Esophagus squamous epithelium (tissue), 4 donors: ENCODE data around the gene KRT74.

Experiments used
- POLR2A ChIP-seq, 4 donors: fragments of 450-650 bp; IDR thresholded peaks; one replicate each; pipeline ENCODE4 v1.6.1; 2017; ENCODE audit warnings: antibody characterized with exemption in 4 of 4, mild to moderate bottlenecking in 4 of 4, moderate library complexity in 3 of 4
- TF ChIP-seq, protein P1 (sequence below), 6 experiments: fragments of 450-650 bp in 4 of 6; fragments of 200-600 bp in 2 of 6; sonication (generic) in 2 of 6; IDR thresholded peaks; one replicate each; pipeline ENCODE4 v1.5.1; 2016 to 2019; ENCODE audit warnings: antibody characterized with exemption in 6 of 6, mild to moderate bottlenecking in 4 of 6, moderate library complexity in 4 of 6

GRCh38 chr12:52530366-52530765, 43.3 kb downstream of the KRT74 start:
- TF ChIP-seq, protein P1, sequence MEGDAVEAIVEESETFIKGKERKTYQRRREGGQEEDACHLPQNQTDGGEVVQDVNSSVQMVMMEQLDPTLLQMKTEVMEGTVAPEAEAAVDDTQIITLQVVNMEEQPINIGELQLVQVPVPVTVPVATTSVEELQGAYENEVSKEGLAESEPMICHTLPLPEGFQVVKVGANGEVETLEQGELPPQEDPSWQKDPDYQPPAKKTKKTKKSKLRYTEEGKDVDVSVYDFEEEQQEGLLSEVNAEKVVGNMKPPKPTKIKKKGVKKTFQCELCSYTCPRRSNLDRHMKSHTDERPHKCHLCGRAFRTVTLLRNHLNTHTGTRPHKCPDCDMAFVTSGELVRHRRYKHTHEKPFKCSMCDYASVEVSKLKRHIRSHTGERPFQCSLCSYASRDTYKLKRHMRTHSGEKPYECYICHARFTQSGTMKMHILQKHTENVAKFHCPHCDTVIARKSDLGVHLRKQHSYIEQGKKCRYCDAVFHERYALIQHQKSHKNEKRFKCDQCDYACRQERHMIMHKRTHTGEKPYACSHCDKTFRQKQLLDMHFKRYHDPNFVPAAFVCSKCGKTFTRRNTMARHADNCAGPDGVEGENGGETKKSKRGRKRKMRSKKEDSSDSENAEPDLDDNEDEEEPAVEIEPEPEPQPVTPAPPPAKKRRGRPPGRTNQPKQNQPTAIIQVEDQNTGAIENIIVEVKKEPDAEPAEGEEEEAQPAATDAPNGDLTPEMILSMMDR (IDR thresholded peaks at IDR 0.05), result no peak
- no peak for TF ChIP-seq POLR2A (IDR thresholded peaks at IDR 0.05)
